SK-N-MC (cell line): ENCODE data around the gene ETS2.

Experiments used
- DNase-seq: peaks from one replicate; pipeline ENCODE4 v3.0.0-alpha.2; 2011; ENCODE audit warnings: low read depth, low spot score
- H3K27ac ChIP-seq: fragments of 200-600 bp; sonication (generic); 2 replicates; pipeline ENCODE4 v1.5.1; 2016; ENCODE audit warnings: mixed run types
- H3K36me3 ChIP-seq: fragments of 200-600 bp; sonication (generic); 2 replicates; pipeline ENCODE4 v1.6.1; 2017; ENCODE audit warnings: antibody characterized with exemption, low read length, mixed read lengths; ENCODE audit not compliant: insufficient read depth
- H3K4me3 ChIP-seq: fragments of 200-600 bp; sonication (generic); 2 replicates; pipeline ENCODE4 v1.5.1; 2016
- H3K9ac ChIP-seq: fragments of 200-600 bp; sonication (generic); 2 replicates; pipeline ENCODE4 v1.8.0; 2017; ENCODE audit warnings: mixed run types, mixed read lengths; ENCODE audit not compliant: insufficient read length
- H3K9me3 ChIP-seq: fragments of 200-600 bp; sonication (generic); 2 replicates; pipeline ENCODE4 v1.6.1; 2017; ENCODE audit warnings: low read depth, mild to moderate bottlenecking, antibody characterized with exemption, low read length, moderate library complexity, mixed read lengths
- EZH2 ChIP-seq: fragments of 200-600 bp; sonication (generic); IDR thresholded peaks from one replicate; pipeline ENCODE4 v1.6.1; 2017; ENCODE audit warnings: antibody characterized with exemption
- FOXP2 ChIP-seq: optimal IDR thresholded peaks from 2 replicates; pipeline ENCODE3; 2011; ENCODE audit warnings: mild to moderate bottlenecking, moderate library complexity; ENCODE audit not compliant: insufficient read depth; ENCODE audit errors: extremely low read length, control extremely low read depth
- POLR2AphosphoS5 ChIP-seq: IDR thresholded peaks from 2 replicates; pipeline ENCODE4 v1.6.1; 2012; ENCODE audit warnings: mild to moderate bottlenecking, low read depth, low read length, borderline replicate concordance

ETS2 gene

GRCh38 chr21:38774586-38775285, 31.0 kb upstream of the ETS2 start:
- H3K4me3 ChIP-seq = no peak overlapping the region
- DNase-seq = no peak
- TF ChIP-seq POLR2AphosphoS5 = no peak
- TF ChIP-seq FOXP2 = no peak
- H3K9ac ChIP-seq = no peak overlapping the region
- H3K27ac ChIP-seq = no peak overlapping the region
- no peaks in the 10 kb centered on the region for H3K9me3 ChIP-seq
- no peaks in the 10 kb centered on the region for H3K36me3 ChIP-seq

GRCh38 chr21:38775733-38776132, 30.0 kb upstream of the ETS2 start:
- Histone ChIP-seq H3K27ac (no peak overlapping the region), H3K4me3 (no peak overlapping the region), H3K9me3 (no peaks in the 10 kb centered on the region), H3K9ac (no peak overlapping the region), H3K36me3 (no peaks in the 10 kb centered on the region)
- no peak for DNase-seq
- TF ChIP-seq FOXP2 (no peak), EZH2 (no peak), POLR2AphosphoS5 (no peak)

GRCh38 chr21:38777015-38777414, 28.7 kb upstream of the ETS2 start:
- DNase-seq = no peak
- Histone ChIP-seq H3K27ac (no peak overlapping the region), H3K36me3 (no peaks in the 10 kb centered on the region), H3K9me3 (no peaks in the 10 kb centered on the region), H3K4me3 (no peak overlapping the region), H3K9ac (no peak overlapping the region)
- no peak for TF ChIP-seq POLR2AphosphoS5
- TF ChIP-seq FOXP2 = no peak
- no peak for TF ChIP-seq EZH2

- no peak overlapping the region for H3K4me3 ChIP-seq
- no peaks in the 10 kb centered on the region for H3K9me3 ChIP-seq
- H3K9ac ChIP-seq = no peak overlapping the region
- no peak overlapping the region for H3K27ac ChIP-seq
- no peak for DNase-seq
- H3K36me3 ChIP-seq = no peaks in the 10 kb centered on the region
- TF ChIP-seq EZH2 (no peak), FOXP2 (no peak), POLR2AphosphoS5 (no peak)
These were observed 28.2 kb upstream of the ETS2 start for GRCh38 chr21:38777531-38777930.

GRCh38 chr21:38780879-38781278, 24.9 kb upstream of the ETS2 start:
- H3K36me3 ChIP-seq = no peaks in the 10 kb centered on the region
- TF ChIP-seq EZH2 (no peak), FOXP2 (no peak), POLR2AphosphoS5 (no peak)
- DNase-seq = no peak
- H3K9ac ChIP-seq = no peak overlapping the region
- H3K9me3 ChIP-seq = no peaks in the 10 kb centered on the region
- no peak overlapping the region for H3K27ac ChIP-seq
- no peak overlapping the region for H3K4me3 ChIP-seq

GRCh38 chr21:38784458-38785266, 21.1 kb upstream of the ETS2 start:
- H3K9ac ChIP-seq = no peak overlapping the region
- no peaks in the 10 kb centered on the region for H3K36me3 ChIP-seq
- DNase-seq = no peak
- H3K9me3 ChIP-seq = no peaks in the 10 kb centered on the region
- H3K4me3 ChIP-seq = no peak overlapping the region
- TF ChIP-seq EZH2 (no peak), FOXP2 (no peak), POLR2AphosphoS5 (no peak)
- no peak overlapping the region for H3K27ac ChIP-seq

- H3K4me3 ChIP-seq = no peak overlapping the region
- no peak overlapping the region for H3K9ac ChIP-seq
- TF ChIP-seq EZH2 = no peak
- TF ChIP-seq POLR2AphosphoS5 = no peak
- no peak for TF ChIP-seq FOXP2
- DNase-seq = no peak
- H3K27ac ChIP-seq = no peak overlapping the region
- H3K36me3 ChIP-seq = no peaks in the 10 kb centered on the region
- H3K9me3 ChIP-seq = no peaks in the 10 kb centered on the region
These were observed 20.2 kb upstream of the ETS2 start for GRCh38 chr21:38785483-38785882.

- no peak for TF ChIP-seq FOXP2
- no peak for TF ChIP-seq POLR2AphosphoS5
- no peak for TF ChIP-seq EZH2
- no peak overlapping the region for H3K27ac ChIP-seq
- no peaks in the 10 kb centered on the region for H3K36me3 ChIP-seq
- H3K4me3 ChIP-seq = no peak overlapping the region
- no peak for DNase-seq
- no peak overlapping the region for H3K9ac ChIP-seq
- H3K9me3 ChIP-seq = no peaks in the 10 kb centered on the region
These were observed 18.7 kb upstream of the ETS2 start for GRCh38 chr21:38787016-38787415.
